Activated naive CD4-positive, alpha-beta T cell treated with anti-CD3 and anti-CD28 coated beads, Interleukin-2, amount 10 ng/mL, durations not matched to agents 7 days and 5 days (primary cell): ENCODE measurements around the gene LANCL3.
"Not testable (repeated sequence)": the region's sequence is repeated elsewhere in the genome, so short reads cannot be mapped to it uniquely, and the experiment has no call there.

Experiments used
- CTCF ChIA-PET: fragments of 350-600 bp; sonication (Branson Sonifier 250); formaldehyde crosslinking; loops from one replicate; lab custom pipeline; 2021; ENCODE audit warnings: antibody characterized with exemption; lab: Charles Lee
- DNase-seq: peaks from one replicate; pipeline ENCODE4 v3.0.0-alpha.2; 2020
- H3K27ac Mint-ChIP-seq: one replicate; pipeline ENCODE4 v1.8.0; 2021; ENCODE audit warnings: mild to moderate bottlenecking, moderate library complexity, mixed read lengths
- H3K27me3 Mint-ChIP-seq: one replicate; pipeline ENCODE4 v1.8.0; 2021; ENCODE audit warnings: mild to moderate bottlenecking, mixed read lengths
- H3K36me3 Mint-ChIP-seq: one replicate; pipeline ENCODE4 v1.8.0; 2021; ENCODE audit warnings: mixed read lengths
- H3K4me1 Mint-ChIP-seq: one replicate; pipeline ENCODE4 v1.8.0; 2021; ENCODE audit warnings: mixed read lengths
- H3K4me3 Mint-ChIP-seq: one replicate; pipeline ENCODE4 v1.8.0; 2021; ENCODE audit warnings: mild to moderate bottlenecking, moderate library complexity, mixed read lengths
- H3K9me3 Mint-ChIP-seq: one replicate; pipeline ENCODE4 v1.8.0; 2021; ENCODE audit warnings: mixed read lengths

LANCL3 gene

DNA sequence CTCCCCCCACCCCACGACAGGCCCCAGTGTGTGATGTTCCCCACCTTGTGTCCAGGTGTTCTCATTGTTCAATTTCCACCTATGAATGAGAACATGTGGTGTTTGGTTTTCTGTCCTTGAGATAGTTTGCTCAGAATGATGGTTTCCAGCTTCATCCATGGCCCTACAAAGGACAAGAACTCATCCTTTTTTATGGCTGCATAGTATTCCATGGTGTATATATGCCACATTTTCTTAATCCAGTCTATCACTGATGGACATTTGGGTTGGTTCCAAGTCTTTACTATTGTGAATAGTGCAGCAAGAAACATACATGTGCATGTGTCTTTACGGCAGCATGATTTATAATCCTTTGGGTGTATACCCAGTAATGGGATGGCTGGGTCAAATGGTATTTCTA is 79.4 kb downstream of the LANCL3 start:
- H3K27me3 Mint-ChIP-seq, DNase-seq, H3K4me3 Mint-ChIP-seq, H3K9me3 Mint-ChIP-seq, H3K36me3 Mint-ChIP-seq, H3K4me1 Mint-ChIP-seq, CTCF ChIA-PET, H3K27ac Mint-ChIP-seq: not testable (repeated sequence)

- CTCF ChIA-PET: no interaction called here
- Mint-ChIP-seq H3K9me3 (no peaks in the 10 kb centered on the region), H3K27me3 (no peaks in the 10 kb centered on the region), H3K27ac (no peak overlapping the region), H3K4me3 (no peak overlapping the region), H3K36me3 (no peaks in the 10 kb centered on the region), H3K4me1 (no peaks in the 10 kb centered on the region)
- no peak for DNase-seq
These were observed 80.5 kb downstream of the LANCL3 start for GRCh38 chrX:37651921-37652452.

DNA sequence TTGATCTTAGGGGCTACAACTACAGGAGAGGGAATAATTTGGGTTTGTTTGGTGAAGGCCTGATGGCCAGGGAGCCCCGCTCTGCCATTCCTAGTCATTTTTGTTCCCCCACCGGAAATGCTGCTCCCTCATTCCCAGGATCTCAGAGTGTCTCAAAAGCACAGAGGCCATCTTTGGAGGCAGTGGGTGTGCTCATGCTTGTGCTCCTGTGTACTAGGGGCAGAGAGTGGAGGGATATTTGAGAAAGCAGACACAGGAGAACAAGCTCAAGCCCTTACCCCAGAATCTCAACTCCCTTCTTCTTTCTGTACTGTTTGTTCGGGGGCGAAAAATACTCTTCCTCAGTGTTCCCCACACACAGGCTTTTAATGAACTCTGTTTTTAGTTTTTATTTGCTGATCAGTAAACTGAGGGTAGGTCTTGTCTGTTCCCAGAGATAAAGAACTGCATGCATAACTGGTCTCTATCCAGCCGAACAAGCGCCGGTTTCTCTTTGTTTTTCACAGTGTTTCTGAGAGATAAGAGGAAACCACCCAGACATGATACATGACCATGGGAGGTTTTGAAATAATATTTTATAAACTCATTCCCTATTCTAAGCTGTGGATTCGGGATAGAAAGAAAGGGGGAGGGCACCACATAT is 81.2 kb downstream of the LANCL3 start:
- CTCF ChIA-PET: no interaction called here
- no peak for DNase-seq
- no peaks in the 10 kb centered on the region for H3K27me3 Mint-ChIP-seq
- no peak overlapping the region for H3K27ac Mint-ChIP-seq
- H3K4me3 Mint-ChIP-seq: no peak overlapping the region
- H3K36me3 Mint-ChIP-seq: no peaks in the 10 kb centered on the region
- no peaks in the 10 kb centered on the region for H3K9me3 Mint-ChIP-seq
- H3K4me1 Mint-ChIP-seq: no peaks in the 10 kb centered on the region

GRCh38 chrX:37653397-37654085 is 82.1 kb downstream of the LANCL3 start:
- H3K36me3 Mint-ChIP-seq: no peaks in the 10 kb centered on the region

DNA sequence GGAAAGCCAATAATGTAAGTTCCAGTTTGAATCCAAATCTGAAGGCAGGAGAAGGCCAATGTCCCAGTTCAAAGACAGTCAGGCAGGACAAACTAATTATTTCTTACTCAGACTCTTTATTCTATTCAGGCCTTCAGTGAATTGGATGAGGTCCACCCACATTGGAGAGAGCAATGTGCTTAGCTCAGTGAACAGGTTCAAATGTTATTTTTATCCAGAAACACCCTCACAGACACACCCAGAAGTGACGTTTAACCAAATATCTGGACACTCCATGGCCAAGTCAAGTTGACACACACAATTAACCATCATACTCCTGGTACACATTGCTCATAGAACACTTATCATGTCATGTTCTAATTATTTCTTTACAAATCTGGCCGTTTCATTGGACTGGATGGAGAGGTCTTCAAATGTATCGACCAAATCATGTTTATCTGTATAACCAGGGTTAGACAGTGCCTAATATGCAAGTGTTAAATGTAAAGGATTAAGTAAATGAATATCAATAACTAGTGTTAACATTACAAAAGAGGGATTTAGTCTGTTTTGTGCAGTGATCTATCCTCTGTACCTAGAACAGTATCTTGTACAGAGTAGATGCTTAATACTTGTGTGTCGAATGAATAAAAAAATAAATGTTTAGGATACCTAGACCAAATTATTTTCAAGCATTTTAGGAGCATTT is 87.0 kb downstream of the LANCL3 start:
- H3K27me3 Mint-ChIP-seq: no peaks in the 10 kb centered on the region
- H3K27ac Mint-ChIP-seq: no peak overlapping the region
- no peaks in the 10 kb centered on the region for H3K36me3 Mint-ChIP-seq
- no peak for DNase-seq
- CTCF ChIA-PET: no interaction called here
- no peaks in the 10 kb centered on the region for H3K9me3 Mint-ChIP-seq
- H3K4me3 Mint-ChIP-seq: no peak overlapping the region
- H3K4me1 Mint-ChIP-seq: no peaks in the 10 kb centered on the region

More at GRCh38 chrX:37653397-37654085, 82.1 kb downstream of the LANCL3 start:
- Mint-ChIP-seq H3K27ac (no peak overlapping the region), H3K4me3 (no peak overlapping the region), H3K4me1 (no peaks in the 10 kb centered on the region), H3K9me3 (no peaks in the 10 kb centered on the region), H3K27me3 (no peaks in the 10 kb centered on the region)
- DNase-seq: no peak
- CTCF ChIA-PET: no interaction called here

DNA sequence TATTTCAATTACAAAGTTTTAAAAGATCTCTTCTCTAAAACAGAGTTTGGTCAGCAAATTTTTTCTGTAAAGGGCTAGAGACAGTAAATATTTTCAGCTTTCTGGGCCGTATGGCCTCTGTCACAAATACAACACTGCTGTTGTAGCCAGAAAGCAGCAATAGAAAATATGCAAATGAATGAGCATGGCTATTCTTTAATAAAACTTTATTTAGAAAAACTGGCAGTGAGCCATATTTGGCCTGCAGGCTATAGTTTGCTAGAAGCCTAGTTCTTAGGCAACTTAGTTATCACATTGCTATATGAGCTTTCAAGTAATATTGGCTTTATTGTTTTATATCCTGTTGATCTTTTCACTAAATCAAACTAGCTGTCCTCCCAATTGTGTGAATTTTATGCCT is 87.6 kb downstream of the LANCL3 start:
- H3K4me3 Mint-ChIP-seq: no peak overlapping the region
- DNase-seq: no peak
- no peaks in the 10 kb centered on the region for H3K27me3 Mint-ChIP-seq
- CTCF ChIA-PET: no interaction called here
- no peaks in the 10 kb centered on the region for H3K36me3 Mint-ChIP-seq
- no peaks in the 10 kb centered on the region for H3K4me1 Mint-ChIP-seq
- H3K27ac Mint-ChIP-seq: no peak overlapping the region
- no peaks in the 10 kb centered on the region for H3K9me3 Mint-ChIP-seq

GRCh38 chrX:37662181-37662580 is 90.7 kb downstream of the LANCL3 start:
- Mint-ChIP-seq H3K27ac (no peak overlapping the region), H3K27me3 (no peaks in the 10 kb centered on the region), H3K4me1 (no peaks in the 10 kb centered on the region), H3K9me3 (no peaks in the 10 kb centered on the region), H3K4me3 (no peak overlapping the region), H3K36me3 (no peaks in the 10 kb centered on the region)
- DNase-seq: no peak
- CTCF ChIA-PET: no interaction called here

GRCh38 chrX:37666516-37666915 is 95.1 kb downstream of the LANCL3 start:
- Mint-ChIP-seq H3K27ac (no peak overlapping the region), H3K9me3 (no peaks in the 10 kb centered on the region), H3K4me3 (no peak overlapping the region), H3K36me3 (no peaks in the 10 kb centered on the region), H3K4me1 (no peaks in the 10 kb centered on the region), H3K27me3 (no peaks in the 10 kb centered on the region)
- CTCF ChIA-PET: no interaction called here
- no peak for DNase-seq

DNA sequence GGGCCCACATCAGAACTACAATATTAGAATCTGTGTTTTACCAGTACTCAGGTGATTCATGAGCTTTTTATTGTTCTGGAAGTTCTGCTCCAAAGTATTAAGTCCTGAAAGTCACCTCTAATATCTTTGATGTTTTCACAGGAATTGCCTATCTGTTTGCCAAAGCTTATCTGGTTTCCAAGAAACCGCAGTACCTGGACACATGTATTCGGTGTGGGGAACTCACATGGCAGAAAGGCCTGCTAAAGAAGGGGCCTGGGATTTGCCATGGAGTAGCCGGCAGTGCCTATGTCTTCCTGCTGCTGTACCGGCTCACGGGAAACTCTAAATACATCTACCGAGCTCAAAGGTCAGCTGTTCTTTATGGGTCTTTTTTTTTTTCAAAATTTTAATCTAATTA is 95.7 kb downstream of the LANCL3 start:
- Mint-ChIP-seq H3K27ac (no peak overlapping the region), H3K4me1 (no peaks in the 10 kb centered on the region), H3K27me3 (no peaks in the 10 kb centered on the region), H3K4me3 (no peak overlapping the region), H3K9me3 (no peaks in the 10 kb centered on the region), H3K36me3 (no peaks in the 10 kb centered on the region)
- DNase-seq: no peak
- CTCF ChIA-PET: no interaction called here

GRCh38 chrX:37672563-37672962 is 101.1 kb downstream of the LANCL3 start:
- H3K27me3 Mint-ChIP-seq: no peaks in the 10 kb centered on the region
- H3K4me1 Mint-ChIP-seq: no peaks in the 10 kb centered on the region
- no peak overlapping the region for H3K27ac Mint-ChIP-seq
- no peaks in the 10 kb centered on the region for H3K9me3 Mint-ChIP-seq
- CTCF ChIA-PET: no interaction called here
- no peak for DNase-seq
- no peaks in the 10 kb centered on the region for H3K36me3 Mint-ChIP-seq
- H3K4me3 Mint-ChIP-seq: no peak overlapping the region

- CTCF ChIA-PET: no interaction called here
- Mint-ChIP-seq H3K4me3 (no peak overlapping the region), H3K27ac (no peak overlapping the region), H3K4me1 (no peaks in the 10 kb centered on the region), H3K36me3 (no peaks in the 10 kb centered on the region), H3K9me3 (no peaks in the 10 kb centered on the region), H3K27me3 (no peaks in the 10 kb centered on the region)
- no peak for DNase-seq
These were observed 105.3 kb downstream of the LANCL3 start for GRCh38 chrX:37676811-37677210.

- no peaks in the 10 kb centered on the region for H3K27me3 Mint-ChIP-seq
These were observed 105.8 kb downstream of the LANCL3 start for GRCh38 chrX:37677243-37677642.

GRCh38 chrX:37677765-37678164 is 106.3 kb downstream of the LANCL3 start:
- Mint-ChIP-seq H3K4me3 (no peak overlapping the region), H3K27me3 (no peaks in the 10 kb centered on the region), H3K4me1 (no peaks in the 10 kb centered on the region), H3K27ac (no peak overlapping the region), H3K36me3 (no peaks in the 10 kb centered on the region), H3K9me3 (no peaks in the 10 kb centered on the region)
- CTCF ChIA-PET: no interaction called here
- DNase-seq: no peak

More at GRCh38 chrX:37677243-37677642, 105.8 kb downstream of the LANCL3 start:
- Mint-ChIP-seq H3K27ac (no peak overlapping the region), H3K9me3 (no peaks in the 10 kb centered on the region), H3K36me3 (no peaks in the 10 kb centered on the region), H3K4me1 (no peaks in the 10 kb centered on the region), H3K4me3 (no peak overlapping the region)
- DNase-seq: no peak
- CTCF ChIA-PET: no interaction called here

DNA sequence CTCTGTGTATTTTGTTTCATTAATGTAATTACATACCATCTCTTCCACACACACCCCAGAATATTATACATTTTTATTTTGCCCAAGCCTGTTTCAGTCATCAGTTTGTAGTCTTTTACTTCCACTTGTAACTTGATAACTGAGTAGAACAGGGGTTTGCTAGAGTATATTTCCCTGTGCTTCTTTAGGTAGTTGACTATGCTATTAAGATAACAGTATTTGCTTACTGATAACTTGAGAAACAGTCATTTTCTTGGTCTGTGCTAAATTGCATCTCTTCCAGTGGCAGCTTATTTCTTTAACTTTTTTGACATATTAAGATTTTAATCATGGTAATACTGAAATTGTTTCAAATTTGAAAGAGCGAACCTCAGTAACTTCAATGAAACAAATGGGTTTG is 107.1 kb downstream of the LANCL3 start:
- Mint-ChIP-seq H3K4me1 (no peaks in the 10 kb centered on the region), H3K36me3 (no peaks in the 10 kb centered on the region), H3K4me3 (no peak overlapping the region), H3K27me3 (no peaks in the 10 kb centered on the region), H3K9me3 (no peaks in the 10 kb centered on the region), H3K27ac (no peak overlapping the region)
- no peak for DNase-seq
- CTCF ChIA-PET: no interaction called here

DNA sequence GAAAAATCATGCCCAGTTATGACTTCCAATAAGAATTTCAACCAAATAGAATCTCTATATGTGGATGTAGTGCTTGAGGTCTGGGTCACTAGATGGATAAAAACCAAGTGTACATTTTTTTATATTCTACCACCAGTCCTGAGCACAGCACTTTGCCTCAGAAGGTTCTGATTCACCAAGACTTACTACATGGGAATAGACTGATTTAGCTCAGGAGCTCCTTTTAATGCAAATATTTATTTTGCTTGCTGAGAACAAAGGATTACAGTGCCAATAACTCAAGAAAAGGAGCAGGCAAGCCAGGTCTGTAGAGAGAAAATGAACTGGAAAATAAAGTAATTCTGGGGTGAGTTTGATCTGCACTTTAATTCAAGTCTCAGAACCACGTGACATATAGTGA is 107.8 kb downstream of the LANCL3 start:
- no peaks in the 10 kb centered on the region for H3K4me1 Mint-ChIP-seq
- no peak overlapping the region for H3K27ac Mint-ChIP-seq
- DNase-seq: no peak
- CTCF ChIA-PET: no interaction called here
- no peaks in the 10 kb centered on the region for H3K9me3 Mint-ChIP-seq
- H3K36me3 Mint-ChIP-seq: no peaks in the 10 kb centered on the region
- no peaks in the 10 kb centered on the region for H3K27me3 Mint-ChIP-seq
- no peak overlapping the region for H3K4me3 Mint-ChIP-seq
